ENCODE measurements around the gene PDE11A. TPM values are rescaled to one million over a fixed set of nuclear protein-coding genes. Genes with fewer than 3 reads are reported as not detected.

The PDE11A gene
- total and polyA plus RNA-seq, 4 donors: 1.0 to 5.9 (median 1.7) TPM

GRCh38 chr2:177616731-177617130 is 455.8 kb downstream of the PDE11A start (continued):
- TF ChIP-seq, protein P1, sequence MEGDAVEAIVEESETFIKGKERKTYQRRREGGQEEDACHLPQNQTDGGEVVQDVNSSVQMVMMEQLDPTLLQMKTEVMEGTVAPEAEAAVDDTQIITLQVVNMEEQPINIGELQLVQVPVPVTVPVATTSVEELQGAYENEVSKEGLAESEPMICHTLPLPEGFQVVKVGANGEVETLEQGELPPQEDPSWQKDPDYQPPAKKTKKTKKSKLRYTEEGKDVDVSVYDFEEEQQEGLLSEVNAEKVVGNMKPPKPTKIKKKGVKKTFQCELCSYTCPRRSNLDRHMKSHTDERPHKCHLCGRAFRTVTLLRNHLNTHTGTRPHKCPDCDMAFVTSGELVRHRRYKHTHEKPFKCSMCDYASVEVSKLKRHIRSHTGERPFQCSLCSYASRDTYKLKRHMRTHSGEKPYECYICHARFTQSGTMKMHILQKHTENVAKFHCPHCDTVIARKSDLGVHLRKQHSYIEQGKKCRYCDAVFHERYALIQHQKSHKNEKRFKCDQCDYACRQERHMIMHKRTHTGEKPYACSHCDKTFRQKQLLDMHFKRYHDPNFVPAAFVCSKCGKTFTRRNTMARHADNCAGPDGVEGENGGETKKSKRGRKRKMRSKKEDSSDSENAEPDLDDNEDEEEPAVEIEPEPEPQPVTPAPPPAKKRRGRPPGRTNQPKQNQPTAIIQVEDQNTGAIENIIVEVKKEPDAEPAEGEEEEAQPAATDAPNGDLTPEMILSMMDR (IDR thresholded peaks at IDR 0.05; ENCODE audit: low read depth, low read length, missing input control): no peak
- no peak for TF ChIP-seq YY1 (IDR thresholded peaks at IDR 0.05)
- no peak for TF ChIP-seq EGR1 (IDR thresholded peaks at IDR 0.05; ENCODE audit: low read depth in 2 of 2)
- TF ChIP-seq TAF1 (conservative IDR thresholded peaks at IDR 0.05): no peak
- no peak for TF ChIP-seq RAD21 (IDR thresholded peaks at IDR 0.05)
- TF ChIP-seq HNF4G (IDR thresholded peaks at IDR 0.05): no peak
- no peak for TF ChIP-seq ATF3 (IDR thresholded peaks at IDR 0.05)
- no peak for TF ChIP-seq SP1 (IDR thresholded peaks at IDR 0.05)
- no peak for TF ChIP-seq FOXA2 (IDR thresholded peaks at IDR 0.05)
- no peak for TF ChIP-seq NR2F2 (IDR thresholded peaks at IDR 0.05)

DNA sequence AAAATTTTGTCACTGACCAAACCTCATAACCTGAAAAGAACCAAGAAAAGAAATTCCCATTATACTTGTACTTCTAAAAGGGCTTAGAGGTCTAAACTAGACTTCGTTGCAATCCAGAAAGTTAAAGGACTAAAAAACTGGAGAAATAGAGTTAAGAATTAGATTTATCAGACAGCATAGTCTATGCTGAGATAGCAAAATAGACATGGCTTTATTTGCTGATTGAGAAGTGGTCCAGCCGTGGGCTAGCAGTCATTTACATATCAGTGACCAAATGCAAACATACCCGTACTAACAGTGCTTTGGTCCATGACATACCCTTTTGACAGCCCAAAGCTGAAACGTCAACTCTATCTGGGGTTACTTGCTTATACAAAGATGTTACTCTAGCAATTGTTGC is 456.5 kb downstream of the PDE11A start:
- no peaks in the 10 kb centered on the region for H3K36me3 ChIP-seq (ENCODE audit: control insufficient read depth in 4 of 4, insufficient read depth in 3 of 4, low read depth in 1 of 4, low read length in 3 of 4)
- H3K27ac ChIP-seq (ENCODE audit: low read depth in 1 of 2, low read length in 2 of 2): no peak overlapping the region
- no peak overlapping the region for H3K4me3 ChIP-seq (ENCODE audit: low read depth in 1 of 3, low read length in 3 of 3)
- H3K4me1 ChIP-seq (ENCODE audit: control insufficient read depth in 4 of 4, insufficient read depth in 4 of 4, low read length in 3 of 4): peaks cover 3 to 11% (median 4%) of the 10 kb centered on the region in 4 donors
- H3K9me3 ChIP-seq (ENCODE audit: control insufficient read depth in 4 of 4, low read length in 3 of 4): no peaks in the 10 kb centered on the region
- no peak for DNase-seq (ENCODE audit: low spot score)
- TF ChIP-seq REST (IDR thresholded peaks at IDR 0.05) (no peak), RXRA (IDR thresholded peaks at IDR 0.05) (no peak), EGR1 (IDR thresholded peaks at IDR 0.05; ENCODE audit: low read depth in 2 of 2) (no peak), TAF1 (conservative IDR thresholded peaks at IDR 0.05) (no peak), YY1 (IDR thresholded peaks at IDR 0.05) (no peak), JUND (IDR thresholded peaks at IDR 0.05) (no peak), NR2F2 (IDR thresholded peaks at IDR 0.05) (no peak), ATF3 (IDR thresholded peaks at IDR 0.05) (no peak), GABPA (IDR thresholded peaks at IDR 0.05 in 1 of 2, conservative IDR thresholded peaks at IDR 0.05 in 1 of 2) (no peak), FOXA1 (IDR thresholded peaks at IDR 0.05) (no peak), FOXA2 (IDR thresholded peaks at IDR 0.05) (no peak), HNF4G (IDR thresholded peaks at IDR 0.05) (no peak)
- TF ChIP-seq, protein P1 (IDR thresholded peaks at IDR 0.05; ENCODE audit: low read depth, low read length, missing input control): no peak
- TF ChIP-seq, protein P2, sequence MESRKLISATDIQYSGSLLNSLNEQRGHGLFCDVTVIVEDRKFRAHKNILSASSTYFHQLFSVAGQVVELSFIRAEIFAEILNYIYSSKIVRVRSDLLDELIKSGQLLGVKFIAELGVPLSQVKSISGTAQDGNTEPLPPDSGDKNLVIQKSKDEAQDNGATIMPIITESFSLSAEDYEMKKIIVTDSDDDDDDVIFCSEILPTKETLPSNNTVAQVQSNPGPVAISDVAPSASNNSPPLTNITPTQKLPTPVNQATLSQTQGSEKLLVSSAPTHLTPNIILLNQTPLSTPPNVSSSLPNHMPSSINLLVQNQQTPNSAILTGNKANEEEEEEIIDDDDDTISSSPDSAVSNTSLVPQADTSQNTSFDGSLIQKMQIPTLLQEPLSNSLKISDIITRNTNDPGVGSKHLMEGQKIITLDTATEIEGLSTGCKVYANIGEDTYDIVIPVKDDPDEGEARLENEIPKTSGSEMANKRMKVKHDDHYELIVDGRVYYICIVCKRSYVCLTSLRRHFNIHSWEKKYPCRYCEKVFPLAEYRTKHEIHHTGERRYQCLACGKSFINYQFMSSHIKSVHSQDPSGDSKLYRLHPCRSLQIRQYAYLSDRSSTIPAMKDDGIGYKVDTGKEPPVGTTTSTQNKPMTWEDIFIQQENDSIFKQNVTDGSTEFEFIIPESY (IDR thresholded peaks at IDR 0.05): no peak
- H3K9ac ChIP-seq (ENCODE audit: low read depth in 1 of 2, low read length in 2 of 2): no peak overlapping the region
- WGBS: 75% methylated on average over 4 of the region's 4 CpGs
- no peaks in the 10 kb centered on the region for H3K27me3 ChIP-seq (ENCODE audit: control insufficient read depth in 4 of 4, insufficient read depth in 4 of 4, low read length in 3 of 4)
